Gastrocnemius medialis (tissue), 4 donors: ENCODE results near the gene PLS1. TPM values are rescaled to one million over a fixed set of nuclear protein-coding genes. Genes with fewer than 3 reads are reported as not detected.

Experiments used
- ATAC-seq, 2 donors: fragments of 150-250 bp; one replicate each; pipeline ENCODE4 v1.9.1; 2016
- DNase-seq, 2 donors: peaks; one replicate each; pipeline ENCODE4 v3.0.0-alpha.2; 2019
- H3K27ac ChIP-seq, 4 donors: fragments of 200-600 bp; sonication (generic); 1 replicate in 1 of 4; 2 replicates in 3 of 4; pipeline ENCODE4 v1.5.1; 2016 to 2018; ENCODE audit warnings: mild to moderate bottlenecking in 2 of 4, moderate library complexity in 1 of 4
- H3K27me3 ChIP-seq, 3 donors: fragments of 200-600 bp; sonication (generic) in 2 of 3; 1 replicate in 1 of 3; 2 replicates in 2 of 3; pipeline versions ENCODE4 v1.5.1 to v1.6.0; 2016 to 2019; ENCODE audit warnings: mild to moderate bottlenecking in 1 of 3, moderate library complexity in 1 of 3
- H3K36me3 ChIP-seq, 2 donors: fragments of 200-600 bp; sonication (generic) in 1 of 2; one replicate each; pipeline ENCODE4 v1.5.1; 2017 to 2018
- H3K4me1 ChIP-seq, 2 donors: fragments of 200-600 bp; sonication (generic) in 1 of 2; one replicate each; pipeline ENCODE4 v1.5.1; 2016 to 2017; ENCODE audit warnings: mild to moderate bottlenecking in 2 of 2
- H3K4me3 ChIP-seq, 4 donors: fragments of 200-600 bp; sonication (generic) in 3 of 4; 1 replicate in 1 of 4; 2 replicates in 3 of 4; pipeline ENCODE4 v1.5.1; 2016 to 2019; ENCODE audit warnings: mild to moderate bottlenecking in 2 of 4
- H3K9me3 ChIP-seq, 3 donors: fragments of 200-600 bp; sonication (generic) in 2 of 3; 1 replicate in 1 of 3; 2 replicates in 2 of 3; pipeline ENCODE4 v1.5.1; 2016 to 2019
- POLR2A ChIP-seq, 2 donors: fragments of 450-650 bp; IDR thresholded peaks; one replicate each; pipeline ENCODE4 v1.6.1; 2017; ENCODE audit warnings: antibody characterized with exemption in 2 of 2, mild to moderate bottlenecking in 2 of 2, moderate library complexity in 2 of 2
- in situ Hi-C, 4 donors: fragments of 200-750 bp; cut with MboI; loops; one replicate each; pipeline versions ENCODE4 v1.15.0 to v1.8.0; 2017; ENCODE audit warnings: low sequenced_read_pairs in 4 of 4
- intact Hi-C: fragments of 100-400 bp; cut with DNase I; formaldehyde crosslinking; loops from one replicate; pipeline ENCODE4 v1.15.1; 2023; ENCODE audit warnings: low total_unique reads
- total RNA-seq, 4 donors: library from RNA; depleted of rRNA; stranded (reverse); fragments of >200 nt; gene quantifications; one replicate each; pipeline versions ENCODE4 v1.1.0 to v1.2.3, GENCODE V29; 2016
- TF ChIP-seq, protein P1 (sequence below), 5 experiments: fragments of 450-650 bp in 3 of 5; fragments of 200-600 bp in 2 of 5; sonication (generic) in 2 of 5; IDR thresholded peaks in 4 of 5; conservative IDR thresholded peaks in 1 of 5; 1 replicate in 4 of 5; 2 replicates in 1 of 5; pipeline ENCODE4 v1.5.1; 2016 to 2019; ENCODE audit warnings: antibody characterized with exemption in 5 of 5, mild to moderate bottlenecking in 3 of 5, moderate library complexity in 3 of 5

Gene PLS1
- total RNA-seq, 4 donors from 2014 or later: 0.65 to 5.4 (median 0.94) TPM

DNA sequence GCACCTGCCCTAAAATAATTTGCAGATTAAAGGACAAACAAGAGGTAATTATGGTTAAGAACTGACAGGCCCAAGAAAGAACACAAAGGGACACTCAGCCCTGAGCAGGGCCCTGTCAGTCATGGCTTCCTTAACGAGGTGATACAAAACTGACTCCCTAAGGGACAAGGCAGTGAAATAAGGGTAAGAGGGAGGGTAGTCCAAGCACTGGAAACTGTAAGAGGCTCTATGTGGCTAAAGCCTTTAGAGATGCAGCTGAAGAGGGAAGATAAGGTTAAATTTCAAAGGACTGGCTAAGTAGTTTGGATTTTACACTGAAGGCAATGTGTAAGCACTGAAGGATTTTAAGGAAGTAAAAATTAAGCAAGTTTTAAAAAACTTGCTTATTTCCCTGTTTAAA is 21.5 kb upstream of the PLS1 start:
- Histone ChIP-seq H3K9me3 (no peaks in the 10 kb centered on the region), H3K4me3 (no peak overlapping the region), H3K36me3 (no peaks in the 10 kb centered on the region), H3K4me1 (peaks cover 14 to 17% of the 10 kb centered on the region in 2 donors), H3K27me3 (no peaks in the 10 kb centered on the region), H3K27ac (no peak overlapping the region)
- TF ChIP-seq, protein P1, sequence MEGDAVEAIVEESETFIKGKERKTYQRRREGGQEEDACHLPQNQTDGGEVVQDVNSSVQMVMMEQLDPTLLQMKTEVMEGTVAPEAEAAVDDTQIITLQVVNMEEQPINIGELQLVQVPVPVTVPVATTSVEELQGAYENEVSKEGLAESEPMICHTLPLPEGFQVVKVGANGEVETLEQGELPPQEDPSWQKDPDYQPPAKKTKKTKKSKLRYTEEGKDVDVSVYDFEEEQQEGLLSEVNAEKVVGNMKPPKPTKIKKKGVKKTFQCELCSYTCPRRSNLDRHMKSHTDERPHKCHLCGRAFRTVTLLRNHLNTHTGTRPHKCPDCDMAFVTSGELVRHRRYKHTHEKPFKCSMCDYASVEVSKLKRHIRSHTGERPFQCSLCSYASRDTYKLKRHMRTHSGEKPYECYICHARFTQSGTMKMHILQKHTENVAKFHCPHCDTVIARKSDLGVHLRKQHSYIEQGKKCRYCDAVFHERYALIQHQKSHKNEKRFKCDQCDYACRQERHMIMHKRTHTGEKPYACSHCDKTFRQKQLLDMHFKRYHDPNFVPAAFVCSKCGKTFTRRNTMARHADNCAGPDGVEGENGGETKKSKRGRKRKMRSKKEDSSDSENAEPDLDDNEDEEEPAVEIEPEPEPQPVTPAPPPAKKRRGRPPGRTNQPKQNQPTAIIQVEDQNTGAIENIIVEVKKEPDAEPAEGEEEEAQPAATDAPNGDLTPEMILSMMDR (IDR thresholded peaks at IDR 0.05 in 4 of 5, conservative IDR thresholded peaks at IDR 0.05 in 1 of 5): no peak
- TF ChIP-seq POLR2A (IDR thresholded peaks at IDR 0.05): no peak
- intact Hi-C loops: loop anchor here (5.0 kb wide), 2 partner anchors 148 to 428 kb away; partner anchors contain the start of genes TRPC1 and U2SURP
- ATAC-seq (no peak), DNase-seq (no peak)
- in situ Hi-C loops: loop anchor here in 1 of 4 donors (25.0 kb wide), 1 partner anchor 413 kb away; no protein-coding TSS in a partner anchor

DNA sequence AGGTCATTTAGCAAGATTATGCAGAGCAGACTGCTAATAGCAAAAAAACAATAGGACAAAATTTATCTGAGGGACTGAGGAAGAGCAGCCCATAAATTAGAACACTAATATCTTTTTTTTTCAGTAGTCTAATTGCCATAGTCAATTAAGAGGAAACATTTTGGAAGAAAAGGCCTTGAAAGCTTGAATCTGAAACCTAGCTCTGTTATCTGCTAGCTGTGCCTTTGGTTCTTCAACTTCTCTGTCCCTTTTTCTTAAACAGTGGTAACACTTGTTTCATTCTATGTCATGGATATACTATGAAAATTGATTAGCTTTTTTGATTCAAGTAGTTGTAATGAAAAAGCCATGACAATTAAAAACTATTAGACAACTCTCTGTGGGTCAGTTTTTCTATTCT is 19.4 kb upstream of the PLS1 start:
- Histone ChIP-seq H3K4me3 (peak overlapping the region in 2 of 4 donors; percentile 88 to 98), H3K27me3 (no peaks in the 10 kb centered on the region), H3K27ac (no peak overlapping the region), H3K9me3 (no peaks in the 10 kb centered on the region), H3K4me1 (peaks cover 14 to 19% of the 10 kb centered on the region in 2 donors), H3K36me3 (no peaks in the 10 kb centered on the region)
- intact Hi-C loops: loop anchor here (5.0 kb wide), 2 partner anchors 146 to 426 kb away; partner anchors contain the start of genes TRPC1 and U2SURP
- DNase-seq (no peak), ATAC-seq (no peak)
- no peak for TF ChIP-seq POLR2A (IDR thresholded peaks at IDR 0.05)
- TF ChIP-seq, protein P1 (IDR thresholded peaks at IDR 0.05 in 4 of 5, conservative IDR thresholded peaks at IDR 0.05 in 1 of 5): no peak
- in situ Hi-C loops: loop anchor here in 1 of 4 donors (25.0 kb wide), 1 partner anchor 411 kb away; no protein-coding TSS in a partner anchor

DNA sequence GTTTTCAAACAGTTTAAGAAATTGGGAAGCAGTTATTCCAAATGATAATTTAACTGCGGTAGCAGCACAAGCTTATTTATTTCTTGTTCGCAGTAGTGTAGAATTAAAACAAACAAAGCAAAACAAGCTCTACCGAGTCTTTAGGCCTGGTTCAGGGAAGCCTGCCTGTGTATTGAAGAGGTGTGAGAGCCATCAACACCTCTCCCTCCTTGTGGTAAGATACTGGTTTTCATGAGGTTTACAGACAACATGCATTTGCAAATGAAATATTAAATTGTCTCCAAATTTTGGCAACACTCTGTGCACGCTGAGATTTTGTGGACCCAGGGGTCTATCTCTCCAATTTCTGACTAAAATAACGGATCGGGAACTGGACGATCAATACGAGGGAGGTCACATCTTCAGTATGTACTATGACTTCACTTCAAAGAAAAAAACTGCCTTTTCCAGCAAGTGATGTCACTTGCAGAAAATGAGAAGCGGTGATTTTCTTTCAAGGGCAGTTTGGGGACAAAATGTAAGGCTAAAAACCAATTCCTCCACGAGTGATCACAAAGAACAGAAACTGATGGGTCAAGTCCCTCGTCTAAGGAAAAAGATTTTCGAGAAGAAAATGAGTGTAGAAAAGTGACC is 18.4 kb upstream of the PLS1 start:
- in situ Hi-C loops (loop anchor here in 1 of 4 donors (25.0 kb wide), 1 partner anchor 409 kb away; no protein-coding TSS in a partner anchor), intact Hi-C loops (loop anchor here (1.0 to 5.0 kb wide), 4 partner anchors 18 to 424 kb away; partner anchors contain the start of genes PLS1, TRPC1, U2SURP and XRN1)
- H3K4me3 ChIP-seq: peak overlapping the region; percentile 76 to 98 (median 86)
- H3K27me3 ChIP-seq: no peaks in the 10 kb centered on the region
- H3K36me3 ChIP-seq: no peaks in the 10 kb centered on the region
- no peak for TF ChIP-seq POLR2A (IDR thresholded peaks at IDR 0.05)
- TF ChIP-seq, protein P1 (IDR thresholded peaks at IDR 0.05 in 4 of 5, conservative IDR thresholded peaks at IDR 0.05 in 1 of 5): no peak
- no peak for ATAC-seq
- peak overlapping the region; percentile 86 to 91 (median 88) for H3K27ac ChIP-seq
- DNase-seq: no peak
- no peaks in the 10 kb centered on the region for H3K9me3 ChIP-seq
- peaks cover 14 to 19% of the 10 kb centered on the region in 2 donors for H3K4me1 ChIP-seq

DNA sequence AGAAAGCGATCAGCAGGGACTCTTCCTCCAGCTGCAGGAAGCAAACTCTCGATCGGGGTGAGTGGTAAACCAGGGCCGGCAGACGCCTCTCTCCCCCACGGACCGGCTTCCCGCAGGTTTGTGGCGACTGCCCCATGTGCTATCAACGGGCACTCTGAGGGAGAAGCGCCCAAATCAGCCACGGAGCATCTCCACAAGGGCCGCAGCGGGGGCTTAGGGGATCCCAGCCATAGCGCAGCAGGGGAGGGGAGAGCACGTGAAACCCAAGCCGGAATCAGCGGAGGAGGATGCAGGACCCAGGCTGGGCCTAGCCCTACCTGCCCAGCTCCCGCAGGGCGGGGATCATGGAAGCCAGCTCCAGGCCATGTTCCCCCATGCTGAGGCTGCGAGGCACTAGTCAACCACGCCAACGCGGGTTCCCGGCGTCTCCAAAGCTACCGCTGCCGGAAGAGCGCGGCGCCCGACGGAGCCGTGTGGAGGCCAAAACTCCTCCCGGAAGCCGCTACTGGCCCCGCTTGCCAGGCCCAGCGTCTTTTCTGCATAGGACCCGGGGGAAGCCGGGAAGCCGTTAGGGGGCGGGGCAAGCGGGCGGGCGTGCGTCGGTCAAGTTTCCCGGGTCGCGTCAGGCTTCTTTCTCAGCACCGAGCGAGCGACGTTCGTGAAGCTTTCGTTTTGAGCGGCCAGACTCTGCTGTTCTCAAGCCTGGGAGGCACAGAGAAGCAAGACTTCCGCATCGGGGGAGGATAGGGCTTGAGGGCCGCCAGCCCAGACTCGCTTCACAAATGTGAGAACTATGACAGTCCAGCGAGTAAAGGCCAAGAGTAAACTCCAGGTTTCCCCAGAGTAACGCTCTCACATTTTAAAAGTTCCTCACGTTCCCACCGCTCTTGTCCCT is 17.6 kb upstream of the PLS1 start, which contains the start of gene ATR:
TSS of gene ATR (minus strand) at position 405 of the 895 bp plus-strand sequence. CDS start at position 376, 29 bp downstream.
- peaks cover 14 to 19% of the 10 kb centered on the region in 2 donors for H3K4me1 ChIP-seq
- H3K27ac ChIP-seq: peak within 1 kb of the TSS; percentile 86 to 91 (median 88)
- no peaks in the 10 kb centered on the region for H3K9me3 ChIP-seq
- in situ Hi-C loops (loop anchor here in 1 of 4 donors (25.0 kb wide), 1 partner anchor 409 kb away; no protein-coding TSS in a partner anchor), intact Hi-C loops (loop anchor here (1.0 to 5.0 kb wide), 4 partner anchors 18 to 424 kb away; partner anchors contain the start of genes PLS1, TRPC1, U2SURP and XRN1)
- peak; percentile 95 to 96 for DNase-seq
- no peaks in the 10 kb centered on the region for H3K36me3 ChIP-seq
- peak within 1 kb of the TSS; percentile 76 to 98 (median 86) for H3K4me3 ChIP-seq
- ATAC-seq: peak; percentile 98 to 99
- peak; percentile 45 to 70 for TF ChIP-seq POLR2A (IDR thresholded peaks at IDR 0.05)
- TF ChIP-seq, protein P1 (IDR thresholded peaks at IDR 0.05 in 4 of 5, conservative IDR thresholded peaks at IDR 0.05 in 1 of 5): peak in 2 of 5 experiments; percentile 14 to 19
- H3K27me3 ChIP-seq: no peaks in the 10 kb centered on the region
